Caco-2 (cell line): ENCODE results near the gene GRP. TPM values are rescaled to one million over a fixed set of nuclear protein-coding genes. Genes with fewer than 3 reads are reported as not detected.

Experiments
- BruUV-seq: library from RNA; stranded (reverse); fragments of 400-500 nt; replicated peaks from 2 replicates; lab custom pipeline; 2021; lab: Mats Ljungman, UMichigan
- CTCF ChIA-PET: fragments of 300-600 bp; sonication (Branson Sonifier 250); formaldehyde crosslinking; loops from one replicate; lab custom pipeline; 2022; ENCODE audit warnings: antibody characterized with exemption; lab: Charles Lee
- POLR2A ChIA-PET: fragments of 300-600 bp; sonication (Branson Sonifier 250); formaldehyde crosslinking; loops from one replicate; lab custom pipeline; 2022; ENCODE audit warnings: antibody characterized with exemption; lab: Charles Lee
- DNase-seq, 2 experiments: peaks; one replicate each; pipeline versions ENCODE4 v3.0.0 to v3.0.0-alpha.2; 2020 to 2022
- H3K27me3 ChIP-seq: replicated peaks from 2 replicates; pipeline ENCODE4 v1.6.0; 2011; ENCODE audit warnings: low read length; ENCODE audit not compliant: control insufficient read depth, insufficient read depth
- H3K36me3 ChIP-seq: 2 replicates; pipeline ENCODE4 v1.5.1; 2011; ENCODE audit warnings: low read length; ENCODE audit not compliant: control insufficient read depth, insufficient read depth
- H3K4me1 ChIP-seq: fragments of 250-450 bp; sonication (Bioruptor Pico); 2 replicates; pipeline ENCODE4 v1.5.1; 2020; ENCODE audit warnings: mild to moderate bottlenecking
- H3K4me3 ChIP-seq: 2 replicates; pipeline ENCODE4 v1.5.1; 2011; ENCODE audit warnings: low read depth, mild to moderate bottlenecking, control low read depth, low read length
- H3K9me3 ChIP-seq: fragments of 250-450 bp; sonication (Bioruptor Pico); 2 replicates; pipeline ENCODE4 v1.5.1; 2020; ENCODE audit warnings: mild to moderate bottlenecking, moderate library complexity
- H3K27ac Mint-ChIP-seq: one replicate; pipeline ENCODE4 v1.8.0; 2022; ENCODE audit warnings: mixed read lengths; ENCODE audit not compliant: unreplicated experiment
- H3K27me3 Mint-ChIP-seq: one replicate; pipeline ENCODE4 v1.8.0; 2022; ENCODE audit warnings: mixed read lengths; ENCODE audit not compliant: insufficient read depth, unreplicated experiment
- H3K36me3 Mint-ChIP-seq: one replicate; pipeline ENCODE4 v1.8.0; 2022; ENCODE audit warnings: mild to moderate bottlenecking, mixed read lengths; ENCODE audit not compliant: insufficient read depth, unreplicated experiment
- H3K4me1 Mint-ChIP-seq: one replicate; pipeline ENCODE4 v1.8.0; 2022; ENCODE audit warnings: low read depth, mixed read lengths; ENCODE audit not compliant: unreplicated experiment
- H3K4me3 Mint-ChIP-seq: one replicate; pipeline ENCODE4 v1.8.0; 2022; ENCODE audit warnings: mild to moderate bottlenecking, moderate library complexity, mixed read lengths; ENCODE audit not compliant: unreplicated experiment
- H3K9me3 Mint-ChIP-seq: one replicate; pipeline ENCODE4 v1.8.0; 2022; ENCODE audit warnings: mixed read lengths; ENCODE audit not compliant: unreplicated experiment
- CTCF ChIP-seq, 2 experiments: fragments of 200-600 bp in 1 of 2; IDR thresholded peaks; 1 replicate in 1 of 2; 2 replicates in 1 of 2; pipeline versions ENCODE4 v1.5.1 to v1.8.0; 2011 to 2022; ENCODE audit warnings: antibody characterized with exemption in 1 of 2, control low read depth in 1 of 2, inconsistent platforms in 1 of 2, low read depth in 1 of 2, low read length in 1 of 2, mild to moderate bottlenecking in 1 of 2, moderate library complexity in 1 of 2; ENCODE audit not compliant: insufficient read depth in 1 of 2, severe bottlenecking in 1 of 2, unreplicated experiment in 1 of 2
- intact Hi-C: fragments of 100-400 bp; cut with micrococcal nuclease; formaldehyde crosslinking; loops from one replicate; pipeline ENCODE4 v1.10.0; 2022; ENCODE audit not compliant: unreplicated experiment
- total RNA-seq: library from RNA; stranded (reverse); gene quantifications from 2 replicates; pipeline ENCODE4 v1.2.3, GENCODE V29; 2022

The GRP gene
- total RNA-seq, 1 experiment from 2014 or later: not detected

GRCh38 chr18:59279722-59280121 lies 59.8 kb downstream of the GRP start:
- no peak for TF ChIP-seq CTCF (IDR thresholded peaks at IDR 0.05; ENCODE audit: insufficient read depth in 1 of 2, low read depth in 1 of 2, low read length in 1 of 2, severe bottlenecking in 1 of 2, unreplicated experiment in 1 of 2)
- intact Hi-C loops: no loop called here
- Mint-ChIP-seq H3K27me3 (peaks cover 14% of the 10 kb centered on the region), H3K36me3 (no peaks in the 10 kb centered on the region), H3K4me3 (no peak overlapping the region), H3K4me1 (no peaks in the 10 kb centered on the region), H3K9me3 (no peaks in the 10 kb centered on the region), H3K27ac (no peak overlapping the region)
- Histone ChIP-seq H3K4me3 (no peak overlapping the region), H3K27me3 (no peaks in the 10 kb centered on the region), H3K9me3 (no peaks in the 10 kb centered on the region), H3K4me1 (no peaks in the 10 kb centered on the region), H3K36me3 (no peaks in the 10 kb centered on the region)
- DNase-seq: no peak
- POLR2A ChIA-PET: no interaction called here
- CTCF ChIA-PET: no interaction called here
- BruUV-seq: no TSS peak

Other genes with a start within 250 kb of the GRP start
- gene SEC11C, start 80.3 kb upstream of the GRP start, total RNA-seq: 32.3 and 36.1 TPM in 2 replicates
- gene RAX, start 53.3 kb downstream of the GRP start, total RNA-seq: not detected in 2 replicates
- not detected in 2 replicates for gene CPLX4, start 98.5 kb downstream of the GRP start, total RNA-seq
- 40.6 and 41.7 TPM in 2 replicates for gene LMAN1, start 139.1 kb downstream of the GRP start, total RNA-seq